Measurements from ENCODE around the gene SLC6A6. TPM values are rescaled to one million over a fixed set of nuclear protein-coding genes. Genes with fewer than 3 reads are reported as not detected.

Gene SLC6A6
- total and polyA plus RNA-seq, 4 donors, result 0.92 to 7.2 (median 2.9) TPM

DNA sequence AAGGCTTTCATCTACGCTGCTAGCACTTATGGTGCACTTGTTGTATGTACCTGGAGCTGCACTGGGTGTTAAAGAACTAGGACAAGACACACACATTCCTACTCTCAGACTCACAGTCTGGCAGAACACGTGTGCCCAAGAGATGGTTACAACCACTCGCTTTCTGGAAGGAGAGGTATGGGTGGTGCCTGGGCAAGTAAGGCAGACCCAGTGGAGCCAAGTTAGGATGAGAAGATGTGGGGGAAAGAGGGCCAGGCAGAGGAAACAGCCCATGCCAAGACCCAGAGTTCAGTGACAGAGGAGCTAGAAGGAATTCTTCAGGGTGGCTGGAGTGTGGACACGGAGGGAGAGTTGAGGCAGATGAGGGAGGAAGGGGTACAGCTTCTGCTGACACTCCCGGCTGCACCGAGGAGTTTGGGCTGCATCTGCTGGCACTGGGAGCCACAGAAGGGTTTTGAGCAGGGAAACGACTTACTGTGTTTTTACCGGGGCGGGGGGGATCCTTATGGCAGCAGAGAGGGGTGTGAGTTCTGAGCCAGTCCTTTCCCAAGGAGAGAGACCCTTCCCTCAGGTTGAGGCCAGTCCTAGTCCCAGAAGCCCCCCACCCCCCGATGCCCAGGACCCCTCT lies 78.7 kb downstream of the SLC6A6 start:
- no peak overlapping the region for H3K9ac ChIP-seq (ENCODE audit: low read depth in 1 of 2, low read length in 2 of 2)
- no peaks in the 10 kb centered on the region for H3K9me3 ChIP-seq (ENCODE audit: control insufficient read depth in 4 of 4, low read length in 3 of 4)
- no peak overlapping the region for H3K4me3 ChIP-seq (ENCODE audit: low read depth in 1 of 3, low read length in 3 of 3)
- no peak for TF ChIP-seq FOXA1 (IDR thresholded peaks at IDR 0.05)
- 93% methylated on average over 10 of the region's 10 CpGs for whole genome bisulfite sequencing
- H3K36me3 ChIP-seq (ENCODE audit: control insufficient read depth in 4 of 4, insufficient read depth in 3 of 4, low read depth in 1 of 4, low read length in 3 of 4), result no peaks in the 10 kb centered on the region
- peaks cover 0 to 1% (median 0%) of the 10 kb centered on the region in 4 donors for H3K4me1 ChIP-seq (ENCODE audit: control insufficient read depth in 4 of 4, insufficient read depth in 4 of 4, low read length in 3 of 4)
- H3K27me3 ChIP-seq (ENCODE audit: control insufficient read depth in 4 of 4, insufficient read depth in 4 of 4, low read length in 3 of 4), result no peaks in the 10 kb centered on the region
- H3K27ac ChIP-seq (ENCODE audit: low read depth in 1 of 2, low read length in 2 of 2), result no peak overlapping the region
- no peak for DNase-seq (ENCODE audit: low spot score)

DNA sequence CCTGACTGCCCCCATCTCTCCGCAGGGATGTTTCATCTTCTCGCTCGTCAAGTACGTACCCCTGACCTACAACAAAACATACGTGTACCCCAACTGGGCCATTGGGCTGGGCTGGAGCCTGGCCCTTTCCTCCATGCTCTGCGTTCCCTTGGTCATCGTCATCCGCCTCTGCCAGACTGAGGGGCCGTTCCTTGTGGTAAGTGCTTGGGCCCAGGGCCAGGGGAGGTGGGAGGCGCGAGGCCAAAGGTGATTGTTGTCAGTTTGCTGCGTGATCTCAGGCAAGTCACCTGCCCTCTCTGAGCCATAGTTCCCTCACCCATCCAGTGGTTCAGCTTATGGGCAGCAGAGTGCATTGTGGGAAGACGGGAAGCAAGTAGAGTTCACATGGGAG lies 79.2 kb downstream of the SLC6A6 start:
- DNase-seq (ENCODE audit: low spot score), result no peak
- WGBS, result 97% methylated on average over 13 of the region's 13 CpGs

DNA sequence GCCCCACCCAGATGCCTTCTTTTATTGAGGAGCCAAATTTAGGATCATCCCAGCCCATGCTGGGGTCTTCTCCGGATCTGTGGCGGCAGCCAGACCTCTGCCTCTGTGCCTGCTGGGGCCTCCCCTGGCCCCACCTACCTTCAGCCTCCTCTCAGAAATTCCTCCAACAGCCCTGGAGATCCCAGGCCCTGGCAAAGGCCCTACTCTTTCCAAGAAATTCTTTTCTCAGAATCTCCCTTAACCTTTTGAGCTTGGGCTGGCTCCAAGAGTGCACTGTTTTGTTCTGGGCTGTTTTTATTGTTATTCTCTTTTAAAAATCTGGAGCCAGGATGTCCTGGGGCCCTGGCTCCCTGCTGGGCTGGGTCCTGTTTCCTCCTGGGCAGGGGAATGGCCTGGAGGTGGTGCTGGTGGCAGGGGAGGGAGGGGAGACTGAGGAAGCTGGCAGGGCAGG lies 79.9 kb downstream of the SLC6A6 start:
- 73% methylated on average over 2 of the region's 2 CpGs for WGBS
- TF ChIP-seq TAF1 (conservative IDR thresholded peaks at IDR 0.05) (no peak), HNF4G (IDR thresholded peaks at IDR 0.05) (no peak), NR2F2 (IDR thresholded peaks at IDR 0.05) (peak; percentile 95), SP1 (IDR thresholded peaks at IDR 0.05) (peak; percentile 21)
- Histone ChIP-seq H3K4me3 (ENCODE audit: low read depth in 1 of 3, low read length in 3 of 3) (no peak overlapping the region), H3K36me3 (ENCODE audit: control insufficient read depth in 4 of 4, insufficient read depth in 3 of 4, low read depth in 1 of 4, low read length in 3 of 4) (no peaks in the 10 kb centered on the region), H3K9ac (ENCODE audit: low read depth in 1 of 2, low read length in 2 of 2) (no peak overlapping the region), H3K9me3 (ENCODE audit: control insufficient read depth in 4 of 4, low read length in 3 of 4) (no peaks in the 10 kb centered on the region), H3K4me1 (ENCODE audit: control insufficient read depth in 4 of 4, insufficient read depth in 4 of 4, low read length in 3 of 4) (peaks cover 0 to 1% (median 0%) of the 10 kb centered on the region in 4 donors), H3K27ac (ENCODE audit: low read depth in 1 of 2, low read length in 2 of 2) (no peak overlapping the region), H3K27me3 (ENCODE audit: control insufficient read depth in 4 of 4, insufficient read depth in 4 of 4, low read length in 3 of 4) (no peaks in the 10 kb centered on the region)
- no peak for DNase-seq (ENCODE audit: low spot score)

More for the DNA sequence above, 79.2 kb downstream of the SLC6A6 start:
- Histone ChIP-seq H3K27me3 (ENCODE audit: control insufficient read depth in 4 of 4, insufficient read depth in 4 of 4, low read length in 3 of 4) (no peaks in the 10 kb centered on the region), H3K27ac (ENCODE audit: low read depth in 1 of 2, low read length in 2 of 2) (no peak overlapping the region), H3K9me3 (ENCODE audit: control insufficient read depth in 4 of 4, low read length in 3 of 4) (no peaks in the 10 kb centered on the region), H3K4me3 (ENCODE audit: low read depth in 1 of 3, low read length in 3 of 3) (no peak overlapping the region), H3K9ac (ENCODE audit: low read depth in 1 of 2, low read length in 2 of 2) (no peak overlapping the region), H3K36me3 (ENCODE audit: control insufficient read depth in 4 of 4, insufficient read depth in 3 of 4, low read depth in 1 of 4, low read length in 3 of 4) (no peaks in the 10 kb centered on the region), H3K4me1 (ENCODE audit: control insufficient read depth in 4 of 4, insufficient read depth in 4 of 4, low read length in 3 of 4) (peaks cover 0 to 1% (median 0%) of the 10 kb centered on the region in 4 donors)
- TF ChIP-seq GABPA (IDR thresholded peaks at IDR 0.05 in 1 of 2, conservative IDR thresholded peaks at IDR 0.05 in 1 of 2) (no peak), TAF1 (conservative IDR thresholded peaks at IDR 0.05) (no peak), HNF4A (conservative IDR thresholded peaks at IDR 0.05) (no peak), SP1 (IDR thresholded peaks at IDR 0.05) (no peak), RXRA (IDR thresholded peaks at IDR 0.05) (no peak)
- TF ChIP-seq, protein P1, sequence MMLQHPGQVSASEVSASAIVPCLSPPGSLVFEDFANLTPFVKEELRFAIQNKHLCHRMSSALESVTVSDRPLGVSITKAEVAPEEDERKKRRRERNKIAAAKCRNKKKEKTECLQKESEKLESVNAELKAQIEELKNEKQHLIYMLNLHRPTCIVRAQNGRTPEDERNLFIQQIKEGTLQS (IDR thresholded peaks at IDR 0.05), result no peak
- TF ChIP-seq, protein P2, sequence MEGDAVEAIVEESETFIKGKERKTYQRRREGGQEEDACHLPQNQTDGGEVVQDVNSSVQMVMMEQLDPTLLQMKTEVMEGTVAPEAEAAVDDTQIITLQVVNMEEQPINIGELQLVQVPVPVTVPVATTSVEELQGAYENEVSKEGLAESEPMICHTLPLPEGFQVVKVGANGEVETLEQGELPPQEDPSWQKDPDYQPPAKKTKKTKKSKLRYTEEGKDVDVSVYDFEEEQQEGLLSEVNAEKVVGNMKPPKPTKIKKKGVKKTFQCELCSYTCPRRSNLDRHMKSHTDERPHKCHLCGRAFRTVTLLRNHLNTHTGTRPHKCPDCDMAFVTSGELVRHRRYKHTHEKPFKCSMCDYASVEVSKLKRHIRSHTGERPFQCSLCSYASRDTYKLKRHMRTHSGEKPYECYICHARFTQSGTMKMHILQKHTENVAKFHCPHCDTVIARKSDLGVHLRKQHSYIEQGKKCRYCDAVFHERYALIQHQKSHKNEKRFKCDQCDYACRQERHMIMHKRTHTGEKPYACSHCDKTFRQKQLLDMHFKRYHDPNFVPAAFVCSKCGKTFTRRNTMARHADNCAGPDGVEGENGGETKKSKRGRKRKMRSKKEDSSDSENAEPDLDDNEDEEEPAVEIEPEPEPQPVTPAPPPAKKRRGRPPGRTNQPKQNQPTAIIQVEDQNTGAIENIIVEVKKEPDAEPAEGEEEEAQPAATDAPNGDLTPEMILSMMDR (IDR thresholded peaks at IDR 0.05; ENCODE audit: low read depth, low read length, missing input control), result no peak

DNA sequence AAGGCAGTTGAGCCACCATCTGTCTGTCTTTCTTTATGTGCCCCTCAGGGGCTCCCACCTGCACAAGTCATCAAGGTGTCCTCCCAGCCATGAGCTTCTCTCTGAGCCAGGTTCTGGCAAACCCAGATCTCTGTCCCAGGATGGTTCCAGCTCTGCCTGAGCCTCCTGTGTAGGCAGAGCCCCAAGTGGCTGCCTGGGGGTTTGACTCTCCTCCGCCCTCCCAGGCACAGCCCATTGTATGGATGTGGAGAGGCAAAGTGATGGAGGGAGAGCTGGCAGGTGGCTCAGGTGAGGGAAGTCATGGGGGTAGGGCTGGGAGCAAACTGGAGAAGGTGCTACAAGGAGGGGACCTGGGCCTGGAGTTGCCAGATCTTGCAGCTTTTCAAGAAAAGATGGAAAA lies 80.9 kb downstream of the SLC6A6 start:
- no peak for DNase-seq (ENCODE audit: low spot score)
- 100% methylated on average over 1 of the region's 1 CpG for WGBS

More for the DNA sequence above, 80.9 kb downstream of the SLC6A6 start:
- Histone ChIP-seq H3K4me1 (ENCODE audit: control insufficient read depth in 4 of 4, insufficient read depth in 4 of 4, low read length in 3 of 4) (peaks cover 0 to 1% (median 0%) of the 10 kb centered on the region in 4 donors), H3K9ac (ENCODE audit: low read depth in 1 of 2, low read length in 2 of 2) (no peak overlapping the region), H3K36me3 (ENCODE audit: control insufficient read depth in 4 of 4, insufficient read depth in 3 of 4, low read depth in 1 of 4, low read length in 3 of 4) (no peaks in the 10 kb centered on the region), H3K4me3 (ENCODE audit: low read depth in 1 of 3, low read length in 3 of 3) (no peak overlapping the region), H3K27ac (ENCODE audit: low read depth in 1 of 2, low read length in 2 of 2) (no peak overlapping the region), H3K27me3 (ENCODE audit: control insufficient read depth in 4 of 4, insufficient read depth in 4 of 4, low read length in 3 of 4) (no peaks in the 10 kb centered on the region), H3K9me3 (ENCODE audit: control insufficient read depth in 4 of 4, low read length in 3 of 4) (no peaks in the 10 kb centered on the region)
- TF ChIP-seq, protein P3, sequence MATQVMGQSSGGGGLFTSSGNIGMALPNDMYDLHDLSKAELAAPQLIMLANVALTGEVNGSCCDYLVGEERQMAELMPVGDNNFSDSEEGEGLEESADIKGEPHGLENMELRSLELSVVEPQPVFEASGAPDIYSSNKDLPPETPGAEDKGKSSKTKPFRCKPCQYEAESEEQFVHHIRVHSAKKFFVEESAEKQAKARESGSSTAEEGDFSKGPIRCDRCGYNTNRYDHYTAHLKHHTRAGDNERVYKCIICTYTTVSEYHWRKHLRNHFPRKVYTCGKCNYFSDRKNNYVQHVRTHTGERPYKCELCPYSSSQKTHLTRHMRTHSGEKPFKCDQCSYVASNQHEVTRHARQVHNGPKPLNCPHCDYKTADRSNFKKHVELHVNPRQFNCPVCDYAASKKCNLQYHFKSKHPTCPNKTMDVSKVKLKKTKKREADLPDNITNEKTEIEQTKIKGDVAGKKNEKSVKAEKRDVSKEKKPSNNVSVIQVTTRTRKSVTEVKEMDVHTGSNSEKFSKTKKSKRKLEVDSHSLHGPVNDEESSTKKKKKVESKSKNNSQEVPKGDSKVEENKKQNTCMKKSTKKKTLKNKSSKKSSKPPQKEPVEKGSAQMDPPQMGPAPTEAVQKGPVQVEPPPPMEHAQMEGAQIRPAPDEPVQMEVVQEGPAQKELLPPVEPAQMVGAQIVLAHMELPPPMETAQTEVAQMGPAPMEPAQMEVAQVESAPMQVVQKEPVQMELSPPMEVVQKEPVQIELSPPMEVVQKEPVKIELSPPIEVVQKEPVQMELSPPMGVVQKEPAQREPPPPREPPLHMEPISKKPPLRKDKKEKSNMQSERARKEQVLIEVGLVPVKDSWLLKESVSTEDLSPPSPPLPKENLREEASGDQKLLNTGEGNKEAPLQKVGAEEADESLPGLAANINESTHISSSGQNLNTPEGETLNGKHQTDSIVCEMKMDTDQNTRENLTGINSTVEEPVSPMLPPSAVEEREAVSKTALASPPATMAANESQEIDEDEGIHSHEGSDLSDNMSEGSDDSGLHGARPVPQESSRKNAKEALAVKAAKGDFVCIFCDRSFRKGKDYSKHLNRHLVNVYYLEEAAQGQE (IDR thresholded peaks at IDR 0.05), result no peak

All from liver (tissue), 9 donors.